ENCODE data around the gene WBP2. TPM values are rescaled to one million over a fixed set of nuclear protein-coding genes. Genes with fewer than 3 reads are reported as not detected.
A peak's percentile ranks its signal among the peaks of the same experiment; 100 is the strongest.

The WBP2 gene
- total RNA-seq, 1 donor from 2014 or later, result 65.5 TPM

DNA sequence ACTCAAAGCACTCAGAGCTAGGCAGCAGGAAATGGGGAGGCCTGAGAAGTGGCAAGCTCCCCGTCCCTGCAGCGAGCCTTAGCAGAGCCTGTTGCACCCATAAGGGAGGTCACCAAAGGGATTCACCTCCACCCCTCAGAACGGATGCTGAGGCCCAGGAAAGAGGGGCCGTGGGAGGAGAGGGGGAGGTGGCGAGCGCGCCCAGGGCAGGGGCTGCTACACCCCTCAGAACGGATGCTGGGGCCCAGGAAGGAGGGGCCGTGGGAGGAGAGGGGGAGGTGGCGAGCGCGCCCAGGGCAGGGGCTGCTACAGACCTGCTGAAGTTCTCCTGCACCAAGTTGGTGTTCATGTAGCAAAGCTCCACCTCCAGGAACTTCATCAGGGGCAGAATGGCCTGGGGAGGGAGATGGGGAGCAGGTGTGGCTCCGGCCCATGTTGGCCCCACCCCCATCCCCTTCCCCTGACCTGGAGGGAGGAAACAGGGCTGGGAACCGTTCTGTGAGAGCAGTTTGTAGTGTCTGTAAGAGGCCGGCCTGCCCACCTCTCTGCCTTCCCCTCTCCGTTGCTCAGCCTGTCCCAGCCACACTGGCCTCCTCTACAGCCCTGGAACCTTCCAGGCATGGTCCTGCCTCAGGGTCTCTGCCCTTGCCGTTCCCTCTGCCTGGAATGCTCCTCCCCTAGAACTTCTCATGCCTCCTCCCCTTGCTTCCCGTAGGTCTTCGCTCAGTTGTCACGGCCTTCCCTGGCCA lies 22.3 kb downstream of the WBP2 start:
- no peak for DNase-seq (ENCODE audit: low read depth)
- H3K4me3 ChIP-seq (ENCODE audit: low read depth, low read length), result no peak overlapping the region
- TF ChIP-seq, protein P1, sequence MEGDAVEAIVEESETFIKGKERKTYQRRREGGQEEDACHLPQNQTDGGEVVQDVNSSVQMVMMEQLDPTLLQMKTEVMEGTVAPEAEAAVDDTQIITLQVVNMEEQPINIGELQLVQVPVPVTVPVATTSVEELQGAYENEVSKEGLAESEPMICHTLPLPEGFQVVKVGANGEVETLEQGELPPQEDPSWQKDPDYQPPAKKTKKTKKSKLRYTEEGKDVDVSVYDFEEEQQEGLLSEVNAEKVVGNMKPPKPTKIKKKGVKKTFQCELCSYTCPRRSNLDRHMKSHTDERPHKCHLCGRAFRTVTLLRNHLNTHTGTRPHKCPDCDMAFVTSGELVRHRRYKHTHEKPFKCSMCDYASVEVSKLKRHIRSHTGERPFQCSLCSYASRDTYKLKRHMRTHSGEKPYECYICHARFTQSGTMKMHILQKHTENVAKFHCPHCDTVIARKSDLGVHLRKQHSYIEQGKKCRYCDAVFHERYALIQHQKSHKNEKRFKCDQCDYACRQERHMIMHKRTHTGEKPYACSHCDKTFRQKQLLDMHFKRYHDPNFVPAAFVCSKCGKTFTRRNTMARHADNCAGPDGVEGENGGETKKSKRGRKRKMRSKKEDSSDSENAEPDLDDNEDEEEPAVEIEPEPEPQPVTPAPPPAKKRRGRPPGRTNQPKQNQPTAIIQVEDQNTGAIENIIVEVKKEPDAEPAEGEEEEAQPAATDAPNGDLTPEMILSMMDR (conservative IDR thresholded peaks at IDR 0.05; ENCODE audit: low read depth, low read length), result no peak

DNA sequence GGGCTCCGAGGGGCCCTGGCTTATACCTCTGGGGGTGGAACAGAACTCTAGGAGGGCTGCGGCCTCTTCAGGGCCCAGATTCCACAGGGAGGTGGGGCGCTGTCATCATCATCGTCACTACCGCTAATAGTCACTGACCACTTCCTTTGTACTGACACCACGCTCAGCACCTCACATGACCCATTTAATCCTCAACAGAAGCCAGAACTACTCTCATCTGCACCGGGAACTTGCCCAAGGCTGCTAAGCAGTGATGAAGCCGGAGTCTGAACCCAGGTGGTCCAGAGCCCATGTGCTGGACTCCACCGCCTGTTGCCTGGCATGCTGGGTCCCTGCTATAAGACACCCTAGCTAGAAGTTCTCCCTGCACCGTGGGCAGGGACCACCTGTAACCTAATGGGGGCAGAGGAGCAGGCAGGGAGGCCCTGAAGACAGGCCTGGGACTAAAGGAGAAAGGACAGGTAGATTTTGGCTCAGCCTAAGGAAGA lies 22.9 kb downstream of the WBP2 start:
- H3K4me3 ChIP-seq (ENCODE audit: low read depth, low read length), result no peak overlapping the region
- no peak for DNase-seq (ENCODE audit: low read depth)
- TF ChIP-seq, protein P1 (conservative IDR thresholded peaks at IDR 0.05; ENCODE audit: low read depth, low read length), result no peak

DNA sequence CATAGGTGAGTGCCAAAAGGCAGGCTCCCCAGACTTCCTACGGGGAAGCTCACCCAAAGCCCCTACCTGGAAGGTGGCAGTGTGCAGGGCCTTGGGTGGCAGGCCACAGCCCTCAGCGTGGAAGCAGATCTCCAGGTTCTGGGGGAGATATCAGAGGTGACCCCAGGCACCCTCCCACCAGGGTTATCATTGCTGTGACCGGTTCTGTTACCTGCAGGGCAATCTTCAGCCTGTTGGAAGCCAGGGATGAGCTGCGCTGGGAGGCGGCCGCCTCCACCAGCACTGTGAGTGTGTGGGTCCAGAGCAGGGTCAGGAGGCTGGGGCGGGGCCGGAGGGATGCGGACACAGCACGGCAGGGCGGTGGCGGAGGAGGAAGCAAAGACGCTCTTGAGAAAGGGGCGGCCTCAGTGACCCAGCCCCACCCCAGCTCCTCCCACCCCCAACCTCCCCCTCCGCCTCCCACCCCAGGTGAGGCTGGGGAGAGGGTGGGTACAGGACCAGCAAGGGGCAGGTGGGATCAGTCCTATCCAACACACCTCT lies 24.0 kb downstream of the WBP2 start:
- DNase-seq (ENCODE audit: low read depth), result no peak
- TF ChIP-seq, protein P1 (conservative IDR thresholded peaks at IDR 0.05; ENCODE audit: low read depth, low read length), result no peak
- H3K4me3 ChIP-seq (ENCODE audit: low read depth, low read length), result no peak overlapping the region

DNA sequence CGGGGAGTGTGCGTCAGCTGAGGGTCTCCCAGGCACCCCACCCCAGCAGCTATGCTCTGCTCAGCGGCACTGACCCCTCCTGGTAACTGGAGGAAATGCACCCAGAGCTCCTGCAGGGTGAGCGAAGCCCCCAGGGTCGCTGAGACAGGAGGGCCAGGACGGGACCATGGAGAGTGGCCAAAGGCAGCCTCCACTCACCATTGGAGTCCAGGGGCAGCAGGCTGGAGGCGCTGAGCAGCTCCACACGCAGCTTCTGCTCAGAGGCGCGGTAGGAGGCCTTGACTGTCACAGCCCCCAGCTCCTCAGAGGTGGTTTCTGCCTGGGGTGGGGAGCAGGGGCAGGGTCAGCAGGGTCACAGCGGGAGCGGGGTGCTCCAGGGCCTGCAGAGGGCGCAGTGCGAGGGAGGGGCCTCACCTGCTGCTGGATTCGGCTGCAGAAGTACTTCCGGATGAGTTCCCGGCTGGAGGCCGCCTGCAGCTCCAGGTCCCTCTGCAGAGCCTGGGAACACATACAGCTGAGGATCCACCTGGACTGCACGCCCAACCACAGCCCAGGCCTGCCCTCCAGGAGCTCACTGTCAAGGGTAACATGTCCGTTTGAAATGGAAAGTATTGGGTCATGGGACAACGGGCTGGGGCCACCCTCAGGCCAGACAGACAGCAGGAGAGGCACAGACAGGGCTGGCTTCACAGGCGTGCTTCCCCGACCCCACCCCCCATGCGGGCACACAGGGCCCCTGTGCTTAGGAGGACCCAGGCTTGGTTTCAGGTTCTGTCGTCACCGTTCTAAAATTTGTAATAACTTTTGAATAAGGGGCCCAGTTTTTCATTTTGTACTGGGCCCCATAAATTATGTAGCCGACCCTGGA lies 24.7 kb downstream of the WBP2 start:
- no peak for DNase-seq (ENCODE audit: low read depth)
- no peak overlapping the region for H3K4me3 ChIP-seq (ENCODE audit: low read depth, low read length)
- TF ChIP-seq, protein P1 (conservative IDR thresholded peaks at IDR 0.05; ENCODE audit: low read depth, low read length), result peak; percentile 61

DNA sequence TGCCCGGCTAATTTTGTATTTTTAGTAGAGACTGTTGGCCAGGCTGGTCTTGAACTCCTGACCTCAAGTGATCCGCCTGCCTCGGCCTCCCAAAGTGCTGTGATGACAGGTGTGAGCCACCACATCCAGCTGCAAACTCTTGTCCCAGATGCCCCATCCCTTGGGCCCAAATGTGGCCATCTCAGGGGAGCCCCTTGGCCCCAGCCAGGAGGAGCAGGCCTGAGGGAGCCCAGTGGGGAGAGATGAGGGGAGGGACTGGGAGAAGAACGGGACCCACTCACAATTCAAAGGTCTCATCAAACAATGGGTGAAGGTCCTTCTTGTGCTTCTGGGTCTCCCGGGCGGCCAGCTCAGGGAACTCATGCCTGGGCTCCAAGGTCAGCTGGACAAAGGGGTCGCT lies 25.4 kb downstream of the WBP2 start:
- TF ChIP-seq, protein P1 (conservative IDR thresholded peaks at IDR 0.05; ENCODE audit: low read depth, low read length), result no peak
- no peak for DNase-seq (ENCODE audit: low read depth)
- H3K4me3 ChIP-seq (ENCODE audit: low read depth, low read length), result no peak overlapping the region

DNA sequence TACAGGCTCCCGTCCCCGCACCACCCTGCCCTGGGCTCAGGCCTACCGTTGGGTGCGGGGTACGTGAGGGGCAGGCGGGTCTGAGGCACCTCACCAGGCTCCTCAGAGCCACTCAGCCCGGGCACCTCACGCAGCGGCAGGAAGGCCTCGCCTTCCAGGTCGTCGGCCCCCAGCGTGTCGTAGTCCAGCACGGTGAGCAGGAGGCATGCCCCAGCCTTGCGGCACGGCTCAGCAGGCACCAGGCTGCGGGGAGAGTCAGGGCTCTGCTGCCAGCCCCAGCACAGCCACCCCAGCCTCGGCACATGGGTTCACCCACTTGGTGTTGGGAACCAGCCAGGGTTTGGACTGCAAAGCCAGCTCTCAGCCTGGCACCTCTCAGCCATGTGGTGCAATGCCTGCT lies 26.4 kb downstream of the WBP2 start:
- TF ChIP-seq, protein P1 (conservative IDR thresholded peaks at IDR 0.05; ENCODE audit: low read depth, low read length), result no peak
- no peak for DNase-seq (ENCODE audit: low read depth)
- no peak overlapping the region for H3K4me3 ChIP-seq (ENCODE audit: low read depth, low read length)
